Upper lobe of left lung (tissue), 6 donors: ENCODE results near the gene MTM1. TPM values are rescaled to one million over a fixed set of nuclear protein-coding genes. Genes with fewer than 3 reads are reported as not detected.
A peak's percentile ranks its signal among the peaks of the same experiment; 100 is the strongest.

ENCODE experiments used
- ATAC-seq, 2 donors: fragments of 200-7000 bp; cut with Tn5 transposase; one replicate each; pipeline ENCODE4 v1.9.1; 2022; ENCODE audit warnings: mild to moderate bottlenecking in 2 of 2, moderate library complexity in 2 of 2; ENCODE audit not compliant: low FRiP score in 2 of 2
- DNase-seq, 2 donors: peaks; one replicate each; pipeline ENCODE4 v3.0.0-alpha.2; 2019 to 2020
- H3K27ac ChIP-seq, 4 donors: fragments of 200-600 bp; sonication (generic); one replicate each; pipeline ENCODE4 v1.5.1; 2016 to 2019
- H3K27me3 ChIP-seq, 4 donors: fragments of 200-600 bp; sonication (generic); one replicate each; pipeline ENCODE4 v1.5.1; 2017 to 2019
- H3K36me3 ChIP-seq, 4 donors: fragments of 200-600 bp; sonication (generic); one replicate each; pipeline ENCODE4 v1.5.1; 2016 to 2019
- H3K4me1 ChIP-seq, 4 donors: fragments of 200-600 bp; sonication (generic); one replicate each; pipeline ENCODE4 v1.5.1; 2018 to 2019
- H3K4me3 ChIP-seq, 4 donors: fragments of 200-600 bp; sonication (generic); one replicate each; pipeline ENCODE4 v1.5.1; 2017 to 2019; ENCODE audit warnings: mild to moderate bottlenecking in 2 of 4, moderate library complexity in 1 of 4
- H3K9me3 ChIP-seq, 4 donors: fragments of 200-600 bp; sonication (generic); one replicate each; pipeline ENCODE4 v1.5.1; 2018 to 2019
- EP300 ChIP-seq, 4 donors: sonication (generic); formaldehyde crosslinking; IDR thresholded peaks; one replicate each; pipeline ENCODE4 v1.5.1; 2017; ENCODE audit warnings: antibody characterized with exemption in 4 of 4, control low read depth in 2 of 4
- POLR2A ChIP-seq, 4 donors: fragments of 450-650 bp; IDR thresholded peaks; one replicate each; pipeline ENCODE4 v1.5.1; 2016 to 2017; ENCODE audit warnings: antibody characterized with exemption in 4 of 4, mild to moderate bottlenecking in 2 of 4
- POLR2AphosphoS5 ChIP-seq, 2 donors: sonication (generic); formaldehyde crosslinking; IDR thresholded peaks; one replicate each; pipeline ENCODE4 v1.5.1; 2017; ENCODE audit warnings: antibody characterized with exemption in 2 of 2
- WGBS, 2 donors: methylation state at CpG; one replicate each; pipeline ENCODE4 v1.1.5; 2017 to 2018; 5-methylcytosine and 5-hydroxymethylcytosine counted together
- total RNA-seq, 6 donors: library from RNA; depleted of rRNA in 4 of 6; stranded (reverse); fragments of >200 nt in 4 of 6; gene quantifications; one replicate each; pipeline versions ENCODE4 v1.1.0 to v1.2.1, GENCODE V29; 2016 to 2021
- TF ChIP-seq, protein P1 (sequence below), 6 experiments: fragments of 450-650 bp in 4 of 6; fragments of 200-600 bp in 2 of 6; sonication (generic) in 2 of 6; IDR thresholded peaks; one replicate each; pipeline ENCODE4 v1.5.1; 2016 to 2019; ENCODE audit warnings: antibody characterized with exemption in 6 of 6
- donor health status: DM: no; HTN: no; CAD: no; lungs with moderate emphysema.
- donor health status: DM: no; HTN: yes; CAD: no; lungs with severe emphysema.

The MTM1 gene
- total RNA-seq, 6 donors from 2014 or later = 5.1 to 30.6 (median 20.6) TPM

DNA sequence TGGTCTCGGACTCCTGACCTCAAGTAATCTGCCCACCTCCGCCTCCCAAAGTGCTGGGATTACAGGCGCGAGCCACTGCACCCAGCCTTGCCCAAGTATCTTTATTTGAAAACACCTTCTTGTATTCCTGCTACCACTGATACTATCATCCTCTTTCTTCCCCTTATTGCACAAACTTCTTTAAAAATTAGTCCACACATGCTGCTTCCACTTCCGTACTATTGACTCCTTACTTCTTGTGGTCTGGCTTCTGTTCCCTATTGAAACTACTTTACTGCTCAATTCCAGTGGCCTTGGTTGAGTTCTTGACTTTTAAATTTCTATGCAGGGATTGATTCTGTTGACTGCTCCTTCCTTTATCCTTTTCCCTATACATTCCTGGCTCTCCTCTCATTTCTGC lies 38.8 kb downstream of the MTM1 start:
- no peaks in the 10 kb centered on the region for H3K27me3 ChIP-seq
- no peak overlapping the region for H3K4me3 ChIP-seq
- H3K27ac ChIP-seq = no peak overlapping the region
- ATAC-seq = peak in 1 of 2 donors; percentile 31
- peaks cover 0 to 5% (median 0%) of the 10 kb centered on the region in 4 donors for H3K36me3 ChIP-seq
- no peaks in the 10 kb centered on the region for H3K9me3 ChIP-seq
- WGBS, 2 donors = 75 to 94% methylated on average over 5 of the region's 5 CpGs
- no peak for DNase-seq
- TF ChIP-seq POLR2AphosphoS5 (IDR thresholded peaks at IDR 0.05) (no peak), EP300 (IDR thresholded peaks at IDR 0.05) (no peak), POLR2A (IDR thresholded peaks at IDR 0.05) (no peak)
- TF ChIP-seq, protein P1, sequence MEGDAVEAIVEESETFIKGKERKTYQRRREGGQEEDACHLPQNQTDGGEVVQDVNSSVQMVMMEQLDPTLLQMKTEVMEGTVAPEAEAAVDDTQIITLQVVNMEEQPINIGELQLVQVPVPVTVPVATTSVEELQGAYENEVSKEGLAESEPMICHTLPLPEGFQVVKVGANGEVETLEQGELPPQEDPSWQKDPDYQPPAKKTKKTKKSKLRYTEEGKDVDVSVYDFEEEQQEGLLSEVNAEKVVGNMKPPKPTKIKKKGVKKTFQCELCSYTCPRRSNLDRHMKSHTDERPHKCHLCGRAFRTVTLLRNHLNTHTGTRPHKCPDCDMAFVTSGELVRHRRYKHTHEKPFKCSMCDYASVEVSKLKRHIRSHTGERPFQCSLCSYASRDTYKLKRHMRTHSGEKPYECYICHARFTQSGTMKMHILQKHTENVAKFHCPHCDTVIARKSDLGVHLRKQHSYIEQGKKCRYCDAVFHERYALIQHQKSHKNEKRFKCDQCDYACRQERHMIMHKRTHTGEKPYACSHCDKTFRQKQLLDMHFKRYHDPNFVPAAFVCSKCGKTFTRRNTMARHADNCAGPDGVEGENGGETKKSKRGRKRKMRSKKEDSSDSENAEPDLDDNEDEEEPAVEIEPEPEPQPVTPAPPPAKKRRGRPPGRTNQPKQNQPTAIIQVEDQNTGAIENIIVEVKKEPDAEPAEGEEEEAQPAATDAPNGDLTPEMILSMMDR (IDR thresholded peaks at IDR 0.05) = no peak
- no peaks in the 10 kb centered on the region for H3K4me1 ChIP-seq

DNA sequence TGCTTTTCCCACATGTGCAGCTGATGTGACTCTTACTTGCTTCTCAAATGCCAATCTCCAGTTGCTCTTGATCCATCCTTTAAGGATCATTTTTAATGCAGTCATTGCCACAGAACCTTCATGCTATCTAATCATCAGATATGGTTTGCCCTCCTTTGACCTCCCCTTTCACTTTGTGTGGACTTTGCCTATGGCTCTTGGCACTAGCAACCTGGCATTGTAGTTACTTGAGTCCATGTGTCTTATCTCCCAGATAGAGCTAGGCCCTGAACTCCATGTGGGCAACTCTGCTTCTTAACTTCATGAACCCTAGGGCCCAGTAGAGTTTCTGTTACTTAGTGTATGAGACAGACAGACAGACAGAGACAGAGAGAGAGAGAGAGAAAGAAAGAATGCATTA lies 41.6 kb downstream of the MTM1 start:
- Histone ChIP-seq H3K4me3 (no peak overlapping the region), H3K4me1 (no peaks in the 10 kb centered on the region), H3K9me3 (no peaks in the 10 kb centered on the region), H3K27me3 (no peaks in the 10 kb centered on the region), H3K27ac (no peak overlapping the region), H3K36me3 (peaks cover 0 to 14% (median 1%) of the 10 kb centered on the region in 4 donors)
- DNase-seq = no peak
- ATAC-seq = no peak
- TF ChIP-seq EP300 (IDR thresholded peaks at IDR 0.05) = no peak
- TF ChIP-seq, protein P1 (IDR thresholded peaks at IDR 0.05) = no peak
- TF ChIP-seq POLR2A (IDR thresholded peaks at IDR 0.05) = no peak
- TF ChIP-seq POLR2AphosphoS5 (IDR thresholded peaks at IDR 0.05) = no peak

DNA sequence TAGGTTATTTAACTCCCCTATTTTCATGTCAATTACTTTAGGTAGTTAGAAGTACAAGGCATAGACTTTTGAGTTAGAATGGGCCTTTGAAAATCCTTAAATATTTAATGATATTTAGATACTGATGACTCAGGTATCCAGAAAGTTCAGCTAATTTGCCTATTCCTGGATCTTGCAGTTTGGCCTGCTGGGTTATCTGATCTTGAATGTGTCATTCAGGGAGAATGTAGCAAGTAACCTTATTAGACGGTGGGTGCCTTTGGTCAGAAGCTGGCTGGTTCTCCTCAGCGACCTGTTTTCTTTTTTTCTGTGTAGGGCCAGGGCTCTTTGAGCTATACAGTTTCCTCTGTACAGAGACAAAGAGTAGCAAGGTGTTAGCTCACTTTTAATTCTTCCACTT lies 42.0 kb downstream of the MTM1 start:
- Histone ChIP-seq H3K36me3 (peaks cover 0 to 18% (median 3%) of the 10 kb centered on the region in 4 donors), H3K27me3 (no peaks in the 10 kb centered on the region), H3K9me3 (no peaks in the 10 kb centered on the region), H3K4me3 (no peak overlapping the region), H3K27ac (no peak overlapping the region), H3K4me1 (no peaks in the 10 kb centered on the region)
- WGBS, 2 donors = 70 to 93% methylated on average over 2 of the region's 2 CpGs
- DNase-seq (no peak), ATAC-seq (no peak)
- no peak for TF ChIP-seq POLR2AphosphoS5 (IDR thresholded peaks at IDR 0.05)
- TF ChIP-seq POLR2A (IDR thresholded peaks at IDR 0.05) = no peak
- TF ChIP-seq EP300 (IDR thresholded peaks at IDR 0.05) = no peak
- TF ChIP-seq, protein P1 (IDR thresholded peaks at IDR 0.05) = no peak

DNA sequence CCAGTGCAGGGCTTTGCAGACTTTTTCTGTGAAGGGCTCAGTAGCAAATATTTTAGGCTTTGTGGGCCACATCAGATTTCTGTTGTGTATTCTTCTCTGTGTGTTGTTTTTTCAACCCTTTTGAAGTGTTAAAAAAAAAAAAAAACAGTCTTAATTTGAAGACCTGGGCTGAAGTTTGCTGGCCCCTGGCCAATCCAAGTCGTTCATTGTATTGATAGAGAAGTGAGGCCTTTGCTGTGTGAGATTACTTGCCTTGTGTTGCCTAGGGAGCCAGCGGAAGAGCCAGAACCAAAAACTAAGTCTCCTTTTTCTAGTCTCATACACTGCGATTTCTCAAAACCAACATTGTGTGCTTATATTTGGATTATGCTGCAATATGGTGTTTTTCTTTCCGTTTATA lies 46.9 kb downstream of the MTM1 start:
- H3K4me3 ChIP-seq = no peak overlapping the region
- H3K9me3 ChIP-seq = no peaks in the 10 kb centered on the region
- H3K4me1 ChIP-seq = no peaks in the 10 kb centered on the region
- H3K27me3 ChIP-seq = no peaks in the 10 kb centered on the region
- H3K36me3 ChIP-seq = peaks cover 0 to 22% (median 4%) of the 10 kb centered on the region in 4 donors
- WGBS, 2 donors = 79 to 85% methylated on average over 4 of the region's 4 CpGs
- H3K27ac ChIP-seq = no peak overlapping the region
- no peak for TF ChIP-seq POLR2AphosphoS5 (IDR thresholded peaks at IDR 0.05)
- no peak for TF ChIP-seq POLR2A (IDR thresholded peaks at IDR 0.05)
- TF ChIP-seq, protein P1 (IDR thresholded peaks at IDR 0.05) = no peak
- ATAC-seq = no peak
- no peak for DNase-seq

DNA sequence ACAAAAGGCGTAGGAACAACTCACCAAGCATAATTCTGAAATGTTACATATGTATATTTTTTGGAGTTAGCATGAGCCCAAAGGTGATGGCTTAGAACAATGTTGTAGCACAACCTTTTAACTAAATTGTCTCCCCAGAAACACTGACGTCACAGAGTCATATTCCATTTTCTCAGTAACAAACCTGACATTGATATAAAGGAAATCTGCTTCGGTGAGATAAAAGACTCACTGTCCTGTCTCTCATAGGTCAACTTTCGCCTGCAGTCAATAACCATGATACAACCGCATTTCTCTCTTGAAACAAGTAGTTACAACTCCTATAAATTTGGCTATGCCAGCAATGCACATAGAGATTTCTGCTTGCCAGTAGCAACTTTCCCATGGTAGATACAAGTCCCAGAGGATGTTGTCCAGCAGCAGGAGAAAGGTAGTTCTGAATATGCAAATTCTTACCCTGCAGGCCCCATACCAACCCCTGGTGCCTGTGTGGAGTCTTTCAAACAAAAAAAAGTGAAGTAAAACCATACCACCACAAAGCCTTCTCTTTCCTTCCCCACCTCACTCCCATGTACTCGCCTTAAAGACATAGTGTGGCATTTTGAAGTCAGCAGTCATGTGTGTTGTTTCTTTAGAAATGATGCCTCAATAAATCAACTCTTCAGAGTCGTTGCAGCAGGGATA lies 47.9 kb downstream of the MTM1 start:
- H3K4me1 ChIP-seq = no peaks in the 10 kb centered on the region
- no peaks in the 10 kb centered on the region for H3K27me3 ChIP-seq
- ATAC-seq = no peak
- H3K9me3 ChIP-seq = no peaks in the 10 kb centered on the region
- no peak overlapping the region for H3K27ac ChIP-seq
- H3K4me3 ChIP-seq = no peak overlapping the region
- peaks cover 0 to 29% (median 4%) of the 10 kb centered on the region in 4 donors for H3K36me3 ChIP-seq
- TF ChIP-seq, protein P1 (IDR thresholded peaks at IDR 0.05) = no peak
- TF ChIP-seq POLR2A (IDR thresholded peaks at IDR 0.05) (no peak), POLR2AphosphoS5 (IDR thresholded peaks at IDR 0.05) (no peak), EP300 (IDR thresholded peaks at IDR 0.05) (no peak)
- 72 to 90% methylated on average over 7 of the region's 7 CpGs for WGBS, 2 donors
- no peak for DNase-seq
